GM19328 (cell line): Measurements from ENCODE around the gene IDH2.

Experiments used
- ATAC-seq: cut with Tn5 transposase; IDR thresholded peaks from one replicate; pipeline ENCODE4 v1.9.1; 2021; ENCODE audit warnings: mild to moderate bottlenecking, moderate library complexity; ENCODE audit not compliant: unreplicated experiment

IDH2 gene

GRCh38 chr15:90064911-90065681 lies 37.2 kb downstream of the IDH2 start:
- ATAC-seq = no peak

- no peak for ATAC-seq
These were observed 38.5 kb downstream of the IDH2 start for GRCh38 chr15:90063770-90064247.

- ATAC-seq = no peak
These were observed 39.1 kb downstream of the IDH2 start for GRCh38 chr15:90062973-90063769.

- ATAC-seq = no peak
These were observed 39.8 kb downstream of the IDH2 start for GRCh38 chr15:90062462-90062932.

GRCh38 chr15:90062023-90062442 lies 40.2 kb downstream of the IDH2 start:
- no peak for ATAC-seq

GRCh38 chr15:90060797-90061196 lies 41.5 kb downstream of the IDH2 start:
- ATAC-seq = no peak

- ATAC-seq = peak; percentile 84
These were observed 42.9 kb downstream of the IDH2 start for GRCh38 chr15:90059208-90059985.

- ATAC-seq = no peak
These were observed 43.5 kb downstream of the IDH2 start for GRCh38 chr15:90058775-90059174.

- ATAC-seq = no peak
These were observed 44.0 kb downstream of the IDH2 start for GRCh38 chr15:90058308-90058707.

GRCh38 chr15:90056529-90056928 lies 45.7 kb downstream of the IDH2 start:
- ATAC-seq = no peak

- no peak for ATAC-seq
These were observed 47.1 kb downstream of the IDH2 start for GRCh38 chr15:90055182-90055581.

GRCh38 chr15:90054618-90055097 lies 47.6 kb downstream of the IDH2 start:
- no peak for ATAC-seq

GRCh38 chr15:90053685-90054466 lies 48.4 kb downstream of the IDH2 start:
- no peak for ATAC-seq

- ATAC-seq = no peak
These were observed 50.4 kb downstream of the IDH2 start for GRCh38 chr15:90051874-90052273.

GRCh38 chr15:90049666-90050604 lies 52.3 kb downstream of the IDH2 start:
- ATAC-seq = no peak

- no peak for ATAC-seq
These were observed 53.2 kb downstream of the IDH2 start for GRCh38 chr15:90049030-90049429.

- ATAC-seq = no peak
These were observed 54.2 kb downstream of the IDH2 start for GRCh38 chr15:90047956-90048575.

GRCh38 chr15:90046911-90047392 lies 55.3 kb downstream of the IDH2 start:
- ATAC-seq = no peak
